ENCODE measurements around the gene EML4. TPM values are rescaled to one million over a fixed set of nuclear protein-coding genes. Genes with fewer than 3 reads are reported as not detected.

Gene EML4
- total RNA-seq, 3 donors from 2014 or later, result 19.4 to 68.5 (median 36.7) TPM

- Histone ChIP-seq H3K36me3 (peaks cover 3% of the 10 kb centered on the region), H3K9me3 (no peaks in the 10 kb centered on the region), H3K4me1 (peaks cover 0 to 5% of the 10 kb centered on the region in 2 donors), H3K27me3 (no peaks in the 10 kb centered on the region), H3K27ac (no peak overlapping the region), H3K4me3 (no peak overlapping the region)
- intact Hi-C loops (cut with DNase I; ENCODE audit: low total_unique reads), result no loop called here
- TF ChIP-seq, protein P1, sequence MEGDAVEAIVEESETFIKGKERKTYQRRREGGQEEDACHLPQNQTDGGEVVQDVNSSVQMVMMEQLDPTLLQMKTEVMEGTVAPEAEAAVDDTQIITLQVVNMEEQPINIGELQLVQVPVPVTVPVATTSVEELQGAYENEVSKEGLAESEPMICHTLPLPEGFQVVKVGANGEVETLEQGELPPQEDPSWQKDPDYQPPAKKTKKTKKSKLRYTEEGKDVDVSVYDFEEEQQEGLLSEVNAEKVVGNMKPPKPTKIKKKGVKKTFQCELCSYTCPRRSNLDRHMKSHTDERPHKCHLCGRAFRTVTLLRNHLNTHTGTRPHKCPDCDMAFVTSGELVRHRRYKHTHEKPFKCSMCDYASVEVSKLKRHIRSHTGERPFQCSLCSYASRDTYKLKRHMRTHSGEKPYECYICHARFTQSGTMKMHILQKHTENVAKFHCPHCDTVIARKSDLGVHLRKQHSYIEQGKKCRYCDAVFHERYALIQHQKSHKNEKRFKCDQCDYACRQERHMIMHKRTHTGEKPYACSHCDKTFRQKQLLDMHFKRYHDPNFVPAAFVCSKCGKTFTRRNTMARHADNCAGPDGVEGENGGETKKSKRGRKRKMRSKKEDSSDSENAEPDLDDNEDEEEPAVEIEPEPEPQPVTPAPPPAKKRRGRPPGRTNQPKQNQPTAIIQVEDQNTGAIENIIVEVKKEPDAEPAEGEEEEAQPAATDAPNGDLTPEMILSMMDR (IDR thresholded peaks at IDR 0.05), result no peak
- TF ChIP-seq POLR2AphosphoS5 (IDR thresholded peaks at IDR 0.05), result no peak
- no peak for TF ChIP-seq POLR2A (IDR thresholded peaks at IDR 0.05)
- DNase-seq (ENCODE audit: low spot score in 2 of 2), result no peak
These were observed 168.9 kb downstream of the EML4 start for GRCh38 chr2:42337846-42338566.

DNA sequence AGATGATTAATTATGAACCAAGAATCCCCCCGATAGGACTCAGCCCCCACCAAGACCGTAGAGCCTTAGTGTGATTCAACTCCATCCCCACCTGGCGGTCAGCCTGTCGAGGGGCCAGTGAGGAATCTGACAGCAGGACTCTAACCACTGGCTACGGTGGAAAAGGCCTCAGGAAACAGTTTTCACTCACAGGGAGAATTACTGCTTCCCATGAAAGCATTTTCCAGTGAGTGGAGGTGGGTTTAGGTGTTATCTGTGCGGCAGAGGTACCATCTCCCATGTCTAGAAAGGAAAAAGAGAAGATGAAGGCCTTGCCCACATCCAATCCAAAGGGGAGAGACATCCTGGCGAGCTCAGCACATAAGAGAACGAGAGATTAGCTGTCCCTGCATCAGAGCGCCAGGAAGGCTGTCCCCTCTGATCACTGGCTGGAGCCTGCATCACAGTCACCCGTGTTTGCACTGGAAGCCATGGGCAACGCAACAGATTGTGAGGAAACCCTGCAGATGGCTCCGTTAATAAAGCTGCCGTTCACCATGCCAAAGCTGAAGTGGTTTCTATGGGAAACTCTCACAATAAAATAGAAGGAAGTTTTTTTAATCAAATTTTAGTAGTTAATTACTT lies 169.5 kb downstream of the EML4 start:
- H3K27me3 ChIP-seq, result no peaks in the 10 kb centered on the region
- H3K4me3 ChIP-seq, result no peak overlapping the region
- no peaks in the 10 kb centered on the region for H3K9me3 ChIP-seq
- H3K36me3 ChIP-seq, result peaks cover 2% of the 10 kb centered on the region
- no peak overlapping the region for H3K27ac ChIP-seq
- TF ChIP-seq, protein P1 (IDR thresholded peaks at IDR 0.05), result no peak
- TF ChIP-seq POLR2A (IDR thresholded peaks at IDR 0.05), result no peak
- no peak for TF ChIP-seq POLR2AphosphoS5 (IDR thresholded peaks at IDR 0.05)
- intact Hi-C loops (cut with DNase I; ENCODE audit: low total_unique reads), result no loop called here
- H3K4me1 ChIP-seq, result peaks cover 0 to 6% of the 10 kb centered on the region in 2 donors
- DNase-seq (ENCODE audit: low spot score in 2 of 2), result no peak

- intact Hi-C loops (cut with DNase I; ENCODE audit: low total_unique reads), result no loop called here
- H3K27me3 ChIP-seq, result no peaks in the 10 kb centered on the region
- H3K36me3 ChIP-seq, result no peaks in the 10 kb centered on the region
- no peak for TF ChIP-seq POLR2AphosphoS5 (IDR thresholded peaks at IDR 0.05)
- TF ChIP-seq POLR2A (IDR thresholded peaks at IDR 0.05), result no peak
- TF ChIP-seq, protein P1 (IDR thresholded peaks at IDR 0.05), result no peak
- DNase-seq (ENCODE audit: low spot score in 2 of 2), result no peak
- no peak overlapping the region for H3K4me3 ChIP-seq
- peaks cover 0 to 6% of the 10 kb centered on the region in 2 donors for H3K4me1 ChIP-seq
- H3K9me3 ChIP-seq, result no peaks in the 10 kb centered on the region
- no peak overlapping the region for H3K27ac ChIP-seq
These were observed 170.2 kb downstream of the EML4 start for GRCh38 chr2:42339191-42339912.

DNA sequence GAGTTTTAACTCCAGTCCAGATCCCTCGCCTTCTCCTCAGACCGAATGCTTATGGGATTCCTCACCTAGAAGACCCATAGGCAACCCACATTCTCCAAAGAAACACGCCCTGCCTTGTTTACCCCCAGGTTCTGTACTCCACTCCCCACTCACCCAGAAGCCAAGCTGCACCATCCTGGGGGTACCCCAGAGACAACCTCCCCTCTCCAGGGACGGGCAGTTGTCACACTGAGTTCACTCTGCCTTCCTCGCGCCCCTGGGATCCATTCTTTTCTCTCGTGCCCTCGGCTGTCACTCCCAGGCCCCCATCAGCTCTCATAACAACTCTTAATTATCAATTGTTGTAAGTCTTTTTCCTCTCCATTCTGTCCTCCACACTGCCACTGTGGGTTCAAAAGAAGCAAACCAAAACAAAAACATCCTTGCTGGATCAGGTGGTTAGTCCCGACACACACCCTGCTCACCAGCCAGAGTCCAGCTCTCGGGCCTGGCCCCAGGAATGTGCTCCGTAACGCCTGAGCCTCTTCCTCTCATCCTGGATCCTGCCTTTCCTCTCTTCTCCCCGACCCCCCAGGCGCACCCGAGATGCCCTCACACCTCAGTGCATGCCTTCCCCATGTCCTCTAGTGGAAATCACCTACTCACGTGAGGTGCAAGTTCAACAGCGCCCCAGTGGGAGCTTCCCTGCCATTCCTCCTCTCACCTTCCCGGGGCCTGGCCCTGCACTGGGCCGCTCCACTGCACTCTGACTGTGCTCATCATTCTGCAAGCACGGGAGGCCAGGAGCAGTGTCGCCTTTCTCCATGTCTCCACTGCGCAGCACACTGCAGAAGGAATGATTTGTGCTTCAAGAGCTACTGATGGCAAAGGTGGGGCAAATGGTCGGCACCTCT lies 171.1 kb downstream of the EML4 start:
- no peak for TF ChIP-seq POLR2A (IDR thresholded peaks at IDR 0.05)
- TF ChIP-seq POLR2AphosphoS5 (IDR thresholded peaks at IDR 0.05), result no peak
- TF ChIP-seq, protein P1 (IDR thresholded peaks at IDR 0.05), result no peak
- peaks cover 0 to 6% of the 10 kb centered on the region in 2 donors for H3K4me1 ChIP-seq
- H3K27me3 ChIP-seq, result no peaks in the 10 kb centered on the region
- no peaks in the 10 kb centered on the region for H3K36me3 ChIP-seq
- intact Hi-C loops (cut with DNase I; ENCODE audit: low total_unique reads), result no loop called here
- no peak for DNase-seq (ENCODE audit: low spot score in 2 of 2)
- H3K4me3 ChIP-seq, result no peak overlapping the region
- H3K9me3 ChIP-seq, result no peaks in the 10 kb centered on the region
- H3K27ac ChIP-seq, result no peak overlapping the region
